ENCODE results near the gene SPTB. TPM values are rescaled to one million over a fixed set of nuclear protein-coding genes. Genes with fewer than 3 reads are reported as not detected.

Gene SPTB
- total RNA-seq, 1 experiment from 2014 or later, result 2.3 TPM

DNA sequence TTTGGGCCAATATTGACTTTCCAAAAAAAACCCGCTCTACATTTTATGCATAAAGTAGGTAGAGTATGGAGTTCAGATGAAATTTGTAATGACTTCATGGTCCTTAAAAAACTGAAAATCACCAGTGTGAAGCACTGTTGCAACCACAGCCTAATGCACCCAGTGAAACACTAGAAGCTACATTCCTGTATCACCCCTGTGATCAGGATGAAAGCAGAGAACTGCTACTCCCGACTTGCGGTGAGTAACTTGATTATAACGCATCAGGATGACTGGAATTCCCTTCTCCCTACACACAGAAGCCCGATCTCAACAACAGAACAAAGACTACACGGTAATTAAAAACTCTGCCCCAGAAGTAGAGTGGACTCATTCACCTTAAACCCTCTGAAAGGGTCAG lies 33.8 kb downstream of the SPTB start:
- Histone ChIP-seq H3K9me3 (ENCODE audit: control insufficient read depth, low read depth, low read length) (no peaks in the 10 kb centered on the region), H4K8ac (replicated peaks; ENCODE audit: insufficient read length, low read depth, low read length) (no peak overlapping the region), H2BK5ac (ENCODE audit: insufficient read length, low read length) (no peak overlapping the region), H3T11ph (ENCODE audit: low read length) (no peak overlapping the region), H4K5ac (ENCODE audit: insufficient read length, low read depth, low read length) (no peak overlapping the region), H3K4me1 (ENCODE audit: insufficient read depth, low read length) (peaks cover 6% of the 10 kb centered on the region; the same call in 1 of the 2 replicates), H3K79me1 (ENCODE audit: insufficient read depth, low read depth, low read length, poor library complexity, severe bottlenecking) (no peaks in the 10 kb centered on the region), H2BK20ac (ENCODE audit: low read depth, low read length, poor library complexity, severe bottlenecking) (no peak overlapping the region), H3K27ac (ENCODE audit: insufficient read length, low read depth, low read length) (no peak overlapping the region), H2AFZ (ENCODE audit: low read length) (no peak overlapping the region), H2BK120ac (ENCODE audit: low read depth, low read length, poor library complexity, severe bottlenecking) (no peak overlapping the region), H4K91ac (ENCODE audit: insufficient read length, low read depth, low read length) (no peak overlapping the region), H3K79me2 (ENCODE audit: insufficient read depth, low read length) (no peaks in the 10 kb centered on the region), H3K23ac (ENCODE audit: insufficient read length, low read depth, low read length) (no peak overlapping the region), H2AK5ac (ENCODE audit: insufficient read length, low read length) (no peak overlapping the region), H4K20me1 (ENCODE audit: control insufficient read depth, insufficient read depth, insufficient read length) (peaks cover 2% of the 10 kb centered on the region), H3K23me2 (ENCODE audit: insufficient read length, low read depth, low read length, poor library complexity, severe bottlenecking) (no peaks in the 10 kb centered on the region), H3K4ac (ENCODE audit: low read depth, low read length) (no peak overlapping the region), H3K56ac (ENCODE audit: insufficient read length, low read depth, low read length) (no peak overlapping the region), H3K27me3 (ENCODE audit: insufficient read depth, low read length) (no peaks in the 10 kb centered on the region), H3K18ac (ENCODE audit: insufficient read length, low read depth, low read length) (no peak overlapping the region), H2BK15ac (ENCODE audit: low read depth, low read length) (no peak overlapping the region), H3K14ac (ENCODE audit: insufficient read depth, low read length) (no peak overlapping the region), H3K4me2 (ENCODE audit: insufficient read depth, insufficient read length, low read length) (no peak overlapping the region), H2BK12ac (ENCODE audit: insufficient read length, low read depth, low read length) (no peak overlapping the region), H3K9ac (ENCODE audit: extremely low read depth, insufficient read length, low read length) (no peak overlapping the region)
- Mint-ChIP-seq H3K27me3 (ENCODE audit: low read depth) (peaks cover 9% of the 10 kb centered on the region), H3K36me3 (ENCODE audit: insufficient read depth in 1 of 3, low read depth in 3 of 3) (no peaks in the 10 kb centered on the region), H3K9me3 (no peaks in the 10 kb centered on the region), H3K4me3 (no peak overlapping the region), H3K27ac (no peak overlapping the region; a peak in 1 of 7 replicates), H3K4me1 (peaks cover 28 to 34% of the 10 kb centered on the region in 2 experiments)
- TF ChIP-seq, protein P1, sequence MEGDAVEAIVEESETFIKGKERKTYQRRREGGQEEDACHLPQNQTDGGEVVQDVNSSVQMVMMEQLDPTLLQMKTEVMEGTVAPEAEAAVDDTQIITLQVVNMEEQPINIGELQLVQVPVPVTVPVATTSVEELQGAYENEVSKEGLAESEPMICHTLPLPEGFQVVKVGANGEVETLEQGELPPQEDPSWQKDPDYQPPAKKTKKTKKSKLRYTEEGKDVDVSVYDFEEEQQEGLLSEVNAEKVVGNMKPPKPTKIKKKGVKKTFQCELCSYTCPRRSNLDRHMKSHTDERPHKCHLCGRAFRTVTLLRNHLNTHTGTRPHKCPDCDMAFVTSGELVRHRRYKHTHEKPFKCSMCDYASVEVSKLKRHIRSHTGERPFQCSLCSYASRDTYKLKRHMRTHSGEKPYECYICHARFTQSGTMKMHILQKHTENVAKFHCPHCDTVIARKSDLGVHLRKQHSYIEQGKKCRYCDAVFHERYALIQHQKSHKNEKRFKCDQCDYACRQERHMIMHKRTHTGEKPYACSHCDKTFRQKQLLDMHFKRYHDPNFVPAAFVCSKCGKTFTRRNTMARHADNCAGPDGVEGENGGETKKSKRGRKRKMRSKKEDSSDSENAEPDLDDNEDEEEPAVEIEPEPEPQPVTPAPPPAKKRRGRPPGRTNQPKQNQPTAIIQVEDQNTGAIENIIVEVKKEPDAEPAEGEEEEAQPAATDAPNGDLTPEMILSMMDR (conservative IDR thresholded peaks at IDR 0.05), result no peak
- no peak for DNase-seq
- no CpG with 5 or more reads among the region's 6 CpGs for WGBS (ENCODE audit: extremely low coverage, insufficient read length, low lambda C conversion rate)
